HepG2 (cell line): ENCODE results near the gene MUTYH. TPM values are rescaled to one million over a fixed set of nuclear protein-coding genes. Genes with fewer than 3 reads are reported as not detected.

Source experiments
- ADNP ChIP-seq: sonication (generic); formaldehyde crosslinking; IDR thresholded peaks from 2 replicates; pipeline ENCODE4 v1.4.0; 2020; ENCODE audit warnings: missing genetic modification reagents
- ASH2L ChIP-seq: fragments of 300-600, 200-600 bp; sonication (generic); IDR thresholded peaks from 2 replicates; pipeline ENCODE4 v1.7.0; 2017; ENCODE audit warnings: low read depth, mild to moderate bottlenecking, moderate library complexity, mixed read lengths, low read length; ENCODE audit not compliant: insufficient read length
- ATF1 ChIP-seq: IDR thresholded peaks from 2 replicates; pipeline ENCODE4 v1.6.1; 2016; ENCODE audit warnings: mild to moderate bottlenecking, control low read depth
- ATF7 ChIP-seq, 2 experiments: fragments of 450-650 bp in 1 of 2; sonication (generic) in 1 of 2; formaldehyde crosslinking in 1 of 2; IDR thresholded peaks; 2 replicates each; pipeline versions ENCODE4 v1.4.0 to v1.6.1; 2016 to 2020; ENCODE audit warnings: antibody characterized with exemption in 1 of 2, mild to moderate bottlenecking in 1 of 2, missing genetic modification reagents in 1 of 2
- BCL6 ChIP-seq: IDR thresholded peaks from 2 replicates; pipeline ENCODE4 v1.6.1; 2016; ENCODE audit warnings: missing genetic modification reagents, missing compliant biosample characterization
- CEBPG ChIP-seq: IDR thresholded peaks from 2 replicates; pipeline ENCODE4 v1.6.1; 2016
- CREM ChIP-seq, 2 experiments: sonication (generic) in 1 of 2; formaldehyde crosslinking in 1 of 2; IDR thresholded peaks; 2 replicates each; pipeline versions ENCODE4 v1.4.0 to v1.6.1; 2016 to 2020; ENCODE audit warnings: antibody characterized with exemption in 1 of 2, mild to moderate bottlenecking in 1 of 2, missing genetic modification reagents in 1 of 2
- DPF2 ChIP-seq: sonication (generic); formaldehyde crosslinking; IDR thresholded peaks from 2 replicates; pipeline ENCODE4 v1.4.0; 2020; ENCODE audit warnings: mild to moderate bottlenecking, low read depth, missing genetic modification reagents, borderline replicate concordance
- ESRRA ChIP-seq: sonication (generic); formaldehyde crosslinking; IDR thresholded peaks from 2 replicates; pipeline ENCODE4 v1.5.1; 2020; ENCODE audit warnings: mild to moderate bottlenecking, low read depth, missing genetic modification reagents
- GATAD2A ChIP-seq: IDR thresholded peaks from 2 replicates; pipeline ENCODE4 v1.6.1; 2016
- KDM6A ChIP-seq: IDR thresholded peaks from 2 replicates; pipeline ENCODE4 v1.6.1; 2016; ENCODE audit warnings: low read depth
- NFIC ChIP-seq: IDR thresholded peaks from 2 replicates; pipeline ENCODE4 v1.6.1; 2012; ENCODE audit warnings: mild to moderate bottlenecking, low read length, inconsistent platforms
- PPARG ChIP-seq: conservative IDR thresholded peaks from 2 replicates; pipeline ENCODE4 v1.6.1; 2016; ENCODE audit warnings: missing biosample characterization, missing genetic modification reagents
- RARA ChIP-seq: IDR thresholded peaks from 2 replicates; pipeline ENCODE4 v1.6.1; 2016; ENCODE audit warnings: missing genetic modification reagents, missing compliant biosample characterization
- SALL1 ChIP-seq: sonication (generic); formaldehyde crosslinking; IDR thresholded peaks from 2 replicates; pipeline ENCODE4 v1.8.0; 2022; ENCODE audit warnings: mild to moderate bottlenecking, missing genetic modification reagents
- SAP130 ChIP-seq: IDR thresholded peaks from 2 replicates; pipeline ENCODE4 v1.6.1; 2016; ENCODE audit warnings: low read depth
- TBX2 ChIP-seq: sonication (generic); formaldehyde crosslinking; IDR thresholded peaks from 2 replicates; pipeline ENCODE4 v1.5.0; 2020; ENCODE audit warnings: missing genetic modification reagents, mild to moderate bottlenecking, borderline replicate concordance
- TBX3 ChIP-seq: fragments of 450-650 bp; IDR thresholded peaks from 2 replicates; pipeline ENCODE4 v1.6.1; 2017; ENCODE audit warnings: antibody characterized with exemption, mild to moderate bottlenecking, inconsistent platforms, borderline replicate concordance
- THAP11 ChIP-seq: IDR thresholded peaks from 2 replicates; pipeline ENCODE4 v1.6.1; 2016; ENCODE audit warnings: missing biosample characterization, missing genetic modification reagents
- TMF1 ChIP-seq: sonication (generic); formaldehyde crosslinking; IDR thresholded peaks from 2 replicates; pipeline ENCODE4 v1.8.1; 2022; ENCODE audit warnings: low read depth, missing genetic modification reagents
- YEATS4 ChIP-seq: sonication (generic); formaldehyde crosslinking; IDR thresholded peaks from 2 replicates; pipeline ENCODE4 v1.4.0; 2020; ENCODE audit warnings: missing genetic modification reagents, borderline replicate concordance
- ZNF260 ChIP-seq: sonication (generic); formaldehyde crosslinking; IDR thresholded peaks from 2 replicates; pipeline ENCODE4 v1.4.0; 2020; ENCODE audit warnings: missing genetic modification reagents, low read depth, mild to moderate bottlenecking, borderline replicate concordance
- ZNF501 ChIP-seq: sonication (generic); formaldehyde crosslinking; IDR thresholded peaks from 2 replicates; pipeline ENCODE4 v1.5.1; 2020; ENCODE audit warnings: mild to moderate bottlenecking, moderate library complexity, missing genetic modification reagents
- ZNF644 ChIP-seq: IDR thresholded peaks from 2 replicates; pipeline ENCODE4 v1.6.1; 2016; ENCODE audit warnings: low read depth
- ZNF772 ChIP-seq: sonication (generic); formaldehyde crosslinking; IDR thresholded peaks from 2 replicates; pipeline ENCODE4 v1.5.0; 2020; ENCODE audit warnings: mild to moderate bottlenecking, missing genetic modification reagents
- ZSCAN5A ChIP-seq: sonication (generic); formaldehyde crosslinking; IDR thresholded peaks from 2 replicates; pipeline ENCODE4 v1.8.0; 2022; ENCODE audit warnings: mild to moderate bottlenecking, missing genetic modification reagents, borderline replicate concordance
- polyA plus RNA-seq, 8 experiments: library from polyadenylated mRNA; depleted of rRNA in 3 of 8; stranded (reverse) in 7 of 8; unstranded in 1 of 8; fragments of >200 nt; fragmentation: Illumina TruSeq in 4 of 8; extraction: Trizol in 4 of 8; gene quantifications; 2 replicates each; pipeline versions ENCODE4 v1.2.1 to v1.2.3, GENCODE V29; 2011 to 2016; ENCODE audit warnings: low read depth in 4 of 8, missing spikeins in 1 of 8, mixed read lengths in 1 of 8; ENCODE audit not compliant: insufficient read depth in 1 of 8
- total RNA-seq, 5 experiments: library from RNA; depleted of rRNA; stranded (reverse); fragments of >200 nt; fragmentation: Illumina TruSeq; extraction: Trizol; gene quantifications; 2 replicates each; pipeline ENCODE4 v1.2.3, GENCODE V29; 2016; ENCODE audit warnings: low read depth in 1 of 5
- TF ChIP-seq, protein P1 (sequence below): sonication (generic); formaldehyde crosslinking; IDR thresholded peaks from 2 replicates; pipeline ENCODE4 v1.4.0; 2020; ENCODE audit warnings: missing genetic modification reagents
- TF ChIP-seq, protein P2 (sequence below): sonication (generic); formaldehyde crosslinking; IDR thresholded peaks from 2 replicates; pipeline ENCODE4 v1.4.0; 2020; ENCODE audit warnings: missing genetic modification reagents

MUTYH gene
- total and polyA plus RNA-seq, 2 of the 13 experiments (the other 11 are each of a cell fraction or from before 2014, with no cell fraction given) = 16.3 to 17.1 TPM

DNA sequence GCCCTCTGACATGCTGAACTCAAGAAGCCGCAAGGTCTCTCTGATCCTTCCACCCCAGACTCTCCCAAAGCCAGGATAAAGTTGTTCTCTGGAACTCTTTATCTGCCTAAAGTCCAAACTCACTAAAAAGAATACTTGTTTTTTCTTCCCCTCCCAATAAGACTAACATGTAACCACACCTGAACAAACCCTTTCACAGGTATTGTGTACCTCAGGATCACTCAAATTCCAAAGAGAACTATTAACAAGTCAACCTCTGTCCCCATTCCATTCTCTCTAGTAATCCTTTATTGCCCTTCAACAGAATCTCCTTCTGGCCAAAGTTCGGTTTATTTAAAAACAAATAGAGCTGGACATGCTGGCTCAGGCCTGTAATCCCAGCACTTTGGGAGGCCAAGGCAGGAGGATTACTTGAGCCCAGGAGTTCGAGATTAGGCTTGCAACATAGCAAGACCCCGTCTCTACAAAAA lies 4.3 kb downstream of the MUTYH start (continued):
- peak; percentile 41; the same call in 1 of the 2 replicates for TF ChIP-seq ATF7 (IDR thresholded peaks at IDR 0.05)
- TF ChIP-seq ATF7 (CRISPR knock-in tag; IDR thresholded peaks at IDR 0.05) = no peak
- TF ChIP-seq TMF1 (CRISPR knock-in tag) = peak; percentile 29; the same call in 1 of the 2 replicates
- TF ChIP-seq ATF1 (CRISPR knock-in tag) = 0 out of 2 replicates have a peak, but pooled peaks have one; percentile 26
- TF ChIP-seq ZNF260 = no peak
- TF ChIP-seq SALL1 = peak; percentile 68; the same call in 1 of the 2 replicates
- TF ChIP-seq TBX3 = peak; percentile 15; the same call in 1 of the 2 replicates
- TF ChIP-seq, protein P1, sequence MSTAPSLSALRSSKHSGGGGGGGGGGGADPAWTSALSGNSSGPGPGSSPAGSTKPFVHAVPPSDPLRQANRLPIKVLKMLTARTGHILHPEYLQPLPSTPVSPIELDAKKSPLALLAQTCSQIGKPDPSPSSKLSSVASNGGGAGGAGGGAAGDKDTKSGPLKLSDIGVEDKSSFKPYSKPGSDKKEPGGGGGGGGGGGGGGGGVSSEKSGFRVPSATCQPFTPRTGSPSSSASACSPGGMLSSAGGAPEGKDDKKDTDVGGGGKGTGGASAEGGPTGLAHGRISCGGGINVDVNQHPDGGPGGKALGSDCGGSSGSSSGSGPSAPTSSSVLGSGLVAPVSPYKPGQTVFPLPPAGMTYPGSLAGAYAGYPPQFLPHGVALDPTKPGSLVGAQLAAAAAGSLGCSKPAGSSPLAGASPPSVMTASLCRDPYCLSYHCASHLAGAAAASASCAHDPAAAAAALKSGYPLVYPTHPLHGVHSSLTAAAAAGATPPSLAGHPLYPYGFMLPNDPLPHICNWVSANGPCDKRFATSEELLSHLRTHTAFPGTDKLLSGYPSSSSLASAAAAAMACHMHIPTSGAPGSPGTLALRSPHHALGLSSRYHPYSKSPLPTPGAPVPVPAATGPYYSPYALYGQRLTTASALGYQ (CRISPR knock-in tag) = peak; percentile 49; the same call in 1 of the 2 replicates
- TF ChIP-seq THAP11 (CRISPR knock-in tag) = peak; percentile 44; the same call in 1 of the 2 replicates
- TF ChIP-seq PPARG = peak; percentile 100
- peak; percentile 70 for TF ChIP-seq SAP130
- TF ChIP-seq KDM6A = peak; percentile 77
- peak; percentile 59 for TF ChIP-seq CREM (IDR thresholded peaks at IDR 0.05)
- TF ChIP-seq CREM (CRISPR knock-in tag; IDR thresholded peaks at IDR 0.05) = no peak
- peak; percentile 22; the same call in 1 of the 2 replicates for TF ChIP-seq ZNF772 (CRISPR knock-in tag)
- TF ChIP-seq ESRRA (CRISPR knock-in tag) = peak; percentile 76
- peak; percentile 61 for TF ChIP-seq ASH2L
- TF ChIP-seq RARA (CRISPR knock-in tag) = peak; percentile 54
- peak; percentile 12; the same call in 1 of the 2 replicates for TF ChIP-seq ZNF501 (CRISPR knock-in tag)
- TF ChIP-seq CEBPG = peak; percentile 21; the same call in 1 of the 2 replicates
- TF ChIP-seq NFIC = peak; percentile 83
- peak; percentile 60; the same call in 1 of the 2 replicates for TF ChIP-seq TBX2 (CRISPR knock-in tag)
- peak; percentile 95 for TF ChIP-seq BCL6
- TF ChIP-seq GATAD2A (CRISPR knock-in tag) = peak; percentile 79
- TF ChIP-seq ZNF644 (CRISPR knock-in tag) = peak; percentile 71; the same call in 1 of the 2 replicates
- TF ChIP-seq, protein P2, sequence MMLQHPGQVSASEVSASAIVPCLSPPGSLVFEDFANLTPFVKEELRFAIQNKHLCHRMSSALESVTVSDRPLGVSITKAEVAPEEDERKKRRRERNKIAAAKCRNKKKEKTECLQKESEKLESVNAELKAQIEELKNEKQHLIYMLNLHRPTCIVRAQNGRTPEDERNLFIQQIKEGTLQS (CRISPR knock-in tag) = no peak
- peak; percentile 69 for TF ChIP-seq DPF2 (CRISPR knock-in tag)
- no peak for TF ChIP-seq YEATS4
- 0 out of 2 replicates have a peak, but pooled peaks have one; percentile 36 for TF ChIP-seq ZSCAN5A (CRISPR knock-in tag)
- TF ChIP-seq ADNP (CRISPR knock-in tag) = peak; percentile 60; the same call in 1 of the 2 replicates
